Spleen (tissue), 11 donors: ENCODE data around the gene COX6A1. TPM values are rescaled to one million over a fixed set of nuclear protein-coding genes. Genes with fewer than 3 reads are reported as not detected.

Experiments used
- DNase-seq: peaks from one replicate; pipeline ENCODE4 v3.0.0-alpha.2; 2020
- H3K27ac ChIP-seq, 8 donors: fragments of 200-600 bp; sonication (generic) in 7 of 8; 1 replicate in 4 of 8; 2 replicates in 4 of 8; pipeline versions ENCODE4 v1.5.0 to v1.8.0; 2016 to 2021; ENCODE audit warnings: inconsistent platforms in 4 of 8, mild to moderate bottlenecking in 4 of 8, moderate library complexity in 1 of 8
- H3K27me3 ChIP-seq, 7 donors: fragments of 200-600 bp; sonication (generic) in 6 of 7; replicated peaks in 1 of 7; 1 replicate in 4 of 7; 2 replicates in 3 of 7; pipeline versions ENCODE4 v1.5.0 to v1.8.0; 2016 to 2021; ENCODE audit warnings: inconsistent platforms in 3 of 7, mild to moderate bottlenecking in 1 of 7
- H3K36me3 ChIP-seq, 6 donors: fragments of 200-600 bp; sonication (generic) in 5 of 6; 1 replicate in 4 of 6; 2 replicates in 2 of 6; pipeline versions ENCODE4 v1.5.0 to v1.8.0; 2016 to 2021; ENCODE audit warnings: inconsistent platforms in 2 of 6
- H3K4me1 ChIP-seq, 6 donors: fragments of 200-600 bp; sonication (generic) in 5 of 6; 1 replicate in 3 of 6; 2 replicates in 3 of 6; pipeline versions ENCODE4 v1.5.0 to v1.8.0; 2016 to 2021; ENCODE audit warnings: inconsistent platforms in 3 of 6
- H3K4me3 ChIP-seq, 8 donors: fragments of 200-600 bp; sonication (generic) in 7 of 8; 1 replicate in 4 of 8; 2 replicates in 4 of 8; pipeline versions ENCODE4 v1.5.0 to v1.8.0; 2016 to 2021; ENCODE audit warnings: inconsistent platforms in 4 of 8, mild to moderate bottlenecking in 4 of 8, moderate library complexity in 2 of 8
- H3K9me3 ChIP-seq, 8 donors: fragments of 200-600 bp; sonication (generic) in 7 of 8; 1 replicate in 4 of 8; 2 replicates in 4 of 8; pipeline versions ENCODE4 v1.5.0 to v1.8.0; 2016 to 2021; ENCODE audit warnings: inconsistent platforms in 4 of 8
- POLR2A ChIP-seq, 3 donors: fragments of 450-650 bp; IDR thresholded peaks; one replicate each; pipeline ENCODE4 v1.5.1; 2017; ENCODE audit warnings: antibody characterized with exemption in 3 of 3, mild to moderate bottlenecking in 1 of 3
- POLR2AphosphoS5 ChIP-seq, 3 donors: sonication (generic); formaldehyde crosslinking; IDR thresholded peaks; one replicate each; pipeline ENCODE4 v1.5.1; 2017; ENCODE audit warnings: antibody characterized with exemption in 3 of 3
- WGBS, 5 donors: extraction: QIAGEN DNeasy Blood & Tissue Kit in 3 of 5; methylation state at CpG; one replicate each; pipeline versions ENCODE4 v1.1.5 to v1.1.7; 2013 to 2018; 5-methylcytosine and 5-hydroxymethylcytosine counted together
- intact Hi-C: fragments of 100-400 bp; cut with DNase I; formaldehyde crosslinking; loops from one replicate; pipeline ENCODE4 v1.15.0; 2023; ENCODE audit warnings: low total_unique reads
- polyA plus RNA-seq, 3 donors: library from polyadenylated mRNA; stranded (reverse); fragments of 200-250 nt; gene quantifications; one replicate each; pipeline ENCODE4 v1.2.1, GENCODE V29; 2013
- total RNA-seq, 7 donors: library from RNA; depleted of rRNA in 3 of 7; stranded (reverse); fragments of >200 nt in 3 of 7; fragmentation: NEBNext Ultra II Directional in 4 of 7; extraction: Animal tissue kit (Norgen Biotek cat#: 25700) in 4 of 7; gene quantifications; one replicate each; pipeline versions ENCODE4 v1.1.0 to v1.2.1, GENCODE V29; 2016 to 2021
- TF ChIP-seq, protein P1 (sequence below), 11 experiments: fragments of 200-600 bp in 7 of 11; fragments of 450-650 bp in 4 of 11; sonication (generic) in 4 of 11; IDR thresholded peaks in 8 of 11; conservative IDR thresholded peaks in 3 of 11; 1 replicate in 7 of 11; 2 replicates in 4 of 11; pipeline versions ENCODE4 v1.4.0 to v1.8.0; 2016 to 2021; ENCODE audit warnings: antibody characterized with exemption in 11 of 11, inconsistent platforms in 4 of 11, mild to moderate bottlenecking in 1 of 11
- donor health status: healthy with polysubstance abuse.
- donor health status: DM: no; HTN: no; CAD: no; lungs with moderate emphysema.
- donor health status: DM: no; HTN: no; CAD: no.
- donor health status: Bipolar disorder and iron deficiency.
- donor health status: healthy.
- donor health status: DM: no; HTN: no; CAD: no.
- donor health status: DM: yes; HTN: yes; CAD: no.

The COX6A1 gene
- total and polyA plus RNA-seq, 10 donors: 182 to 551 (median 390) TPM

DNA sequence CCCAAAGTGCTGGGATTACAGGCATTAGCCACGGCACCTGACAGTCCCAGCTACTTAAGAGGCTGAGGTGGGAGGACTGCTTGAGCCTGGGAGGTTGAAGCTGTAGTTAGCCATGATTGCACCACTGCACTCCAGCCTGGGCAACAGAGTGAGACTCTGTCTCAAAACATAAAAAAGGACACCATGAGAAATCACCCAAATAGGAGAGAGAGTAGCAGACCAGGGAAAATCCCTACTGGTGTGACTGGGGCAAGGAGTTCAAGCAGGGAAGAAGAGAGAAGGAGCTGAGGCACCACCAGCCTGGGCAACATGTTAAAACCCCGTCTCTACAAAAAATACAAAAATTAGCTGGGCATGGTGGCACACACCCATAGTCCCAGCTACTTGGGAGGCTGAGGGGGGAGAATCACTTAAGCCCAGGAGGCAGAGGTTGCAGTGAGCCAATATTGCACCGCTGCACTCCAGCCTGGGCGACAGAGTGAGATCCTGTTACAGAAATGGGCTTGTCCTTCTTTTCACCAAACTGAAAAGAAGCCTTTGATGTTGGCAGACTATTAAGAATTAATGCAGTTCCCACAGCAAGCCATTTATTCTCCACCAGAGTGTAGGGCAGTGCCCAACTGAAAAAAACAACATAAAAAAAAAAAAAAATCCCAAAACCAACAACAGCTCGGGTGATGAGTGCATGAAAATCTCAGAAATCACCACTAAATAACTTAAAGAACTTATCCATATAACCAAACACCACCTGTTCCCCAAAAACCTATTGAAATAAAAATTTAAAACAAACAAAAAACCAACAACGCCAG is 36.1 kb downstream of the COX6A1 start:
- H3K4me3 ChIP-seq: no peak overlapping the region
- no peak for TF ChIP-seq POLR2A (IDR thresholded peaks at IDR 0.05)
- TF ChIP-seq, protein P1, sequence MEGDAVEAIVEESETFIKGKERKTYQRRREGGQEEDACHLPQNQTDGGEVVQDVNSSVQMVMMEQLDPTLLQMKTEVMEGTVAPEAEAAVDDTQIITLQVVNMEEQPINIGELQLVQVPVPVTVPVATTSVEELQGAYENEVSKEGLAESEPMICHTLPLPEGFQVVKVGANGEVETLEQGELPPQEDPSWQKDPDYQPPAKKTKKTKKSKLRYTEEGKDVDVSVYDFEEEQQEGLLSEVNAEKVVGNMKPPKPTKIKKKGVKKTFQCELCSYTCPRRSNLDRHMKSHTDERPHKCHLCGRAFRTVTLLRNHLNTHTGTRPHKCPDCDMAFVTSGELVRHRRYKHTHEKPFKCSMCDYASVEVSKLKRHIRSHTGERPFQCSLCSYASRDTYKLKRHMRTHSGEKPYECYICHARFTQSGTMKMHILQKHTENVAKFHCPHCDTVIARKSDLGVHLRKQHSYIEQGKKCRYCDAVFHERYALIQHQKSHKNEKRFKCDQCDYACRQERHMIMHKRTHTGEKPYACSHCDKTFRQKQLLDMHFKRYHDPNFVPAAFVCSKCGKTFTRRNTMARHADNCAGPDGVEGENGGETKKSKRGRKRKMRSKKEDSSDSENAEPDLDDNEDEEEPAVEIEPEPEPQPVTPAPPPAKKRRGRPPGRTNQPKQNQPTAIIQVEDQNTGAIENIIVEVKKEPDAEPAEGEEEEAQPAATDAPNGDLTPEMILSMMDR (IDR thresholded peaks at IDR 0.05 in 8 of 11, conservative IDR thresholded peaks at IDR 0.05 in 3 of 11): no peak
- no peak for TF ChIP-seq POLR2AphosphoS5 (IDR thresholded peaks at IDR 0.05)
- H3K27me3 ChIP-seq: no peaks in the 10 kb centered on the region
- peaks cover 4 to 57% (median 26%) of the 10 kb centered on the region in 6 donors for H3K4me1 ChIP-seq
- no peaks in the 10 kb centered on the region for H3K9me3 ChIP-seq
- H3K36me3 ChIP-seq: no peaks in the 10 kb centered on the region
- WGBS, 5 donors: 78 to 86% (median 82%) methylated on average over 6 of the region's 6 CpGs
- DNase-seq: no peak
- H3K27ac ChIP-seq: peak overlapping the region in 1 of 8 donors; percentile 22
- intact Hi-C loops: no loop called here

- TF ChIP-seq POLR2AphosphoS5 (IDR thresholded peaks at IDR 0.05) (peak in 1 of 3 donors; percentile 41), POLR2A (IDR thresholded peaks at IDR 0.05) (no peak)
- no peaks in the 10 kb centered on the region for H3K9me3 ChIP-seq
- H3K36me3 ChIP-seq: no peaks in the 10 kb centered on the region
- 5 to 28% (median 15%) methylated on average over 2 of the region's 2 CpGs for WGBS, 5 donors
- H3K4me3 ChIP-seq: no peak overlapping the region
- H3K27ac ChIP-seq: peak overlapping the region in 2 of 8 donors; percentile 3 to 22
- no peaks in the 10 kb centered on the region for H3K27me3 ChIP-seq
- H3K4me1 ChIP-seq: peaks cover 4 to 60% (median 26%) of the 10 kb centered on the region in 6 donors
- intact Hi-C loops: no loop called here
- no peak for DNase-seq
These were observed 36.7 kb downstream of the COX6A1 start for GRCh38 chr12:120474616-120474960.

- Histone ChIP-seq H3K27ac (no peak overlapping the region), H3K36me3 (no peaks in the 10 kb centered on the region), H3K4me3 (no peak overlapping the region), H3K4me1 (peaks cover 0 to 60% (median 22%) of the 10 kb centered on the region in 6 donors), H3K9me3 (no peaks in the 10 kb centered on the region), H3K27me3 (no peaks in the 10 kb centered on the region)
- no peak for DNase-seq
- intact Hi-C loops: no loop called here
- WGBS, 5 donors: 96 to 100% (median 98%) methylated on average over 1 of the region's 1 CpG
- TF ChIP-seq POLR2A (IDR thresholded peaks at IDR 0.05): no peak
- TF ChIP-seq POLR2AphosphoS5 (IDR thresholded peaks at IDR 0.05): no peak
- TF ChIP-seq, protein P1 (IDR thresholded peaks at IDR 0.05 in 8 of 11, conservative IDR thresholded peaks at IDR 0.05 in 3 of 11): no peak
These were observed 37.7 kb downstream of the COX6A1 start for GRCh38 chr12:120475643-120476042.

DNA sequence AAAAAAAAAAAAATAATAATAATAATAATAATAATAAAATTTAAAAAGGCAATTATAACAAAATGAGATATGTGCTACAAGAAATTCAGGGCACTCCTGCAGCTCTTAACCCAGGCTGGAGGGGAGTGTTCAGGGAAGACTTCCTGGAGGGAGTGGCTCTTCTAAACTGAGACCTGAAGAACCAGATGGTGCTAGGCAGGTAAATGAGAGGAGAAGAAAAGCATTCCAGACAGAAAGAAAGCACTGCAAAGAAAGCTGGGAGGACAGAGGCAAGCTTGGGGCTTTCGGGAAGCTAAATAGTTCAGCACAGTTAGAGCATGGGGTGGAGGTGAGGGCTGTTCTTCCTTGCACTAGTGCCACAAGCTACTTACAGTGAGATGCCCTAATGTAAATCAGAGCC is 41.5 kb downstream of the COX6A1 start:
- intact Hi-C loops: no loop called here

More for the DNA sequence above, 41.5 kb downstream of the COX6A1 start:
- H3K27me3 ChIP-seq: no peaks in the 10 kb centered on the region
- no peak for DNase-seq
- WGBS, 5 donors: 92 to 96% (median 95%) methylated on average over 1 of the region's 1 CpG
- no peak overlapping the region for H3K4me3 ChIP-seq
- H3K4me1 ChIP-seq: peaks cover 0 to 40% (median 9%) of the 10 kb centered on the region in 6 donors
- H3K27ac ChIP-seq: peak overlapping the region in 2 of 8 donors; percentile 63 to 72
- H3K36me3 ChIP-seq: peaks cover 0 to 10% (median 0%) of the 10 kb centered on the region in 6 donors
- no peaks in the 10 kb centered on the region for H3K9me3 ChIP-seq
- TF ChIP-seq POLR2A (IDR thresholded peaks at IDR 0.05) (no peak), POLR2AphosphoS5 (IDR thresholded peaks at IDR 0.05) (no peak)
- TF ChIP-seq, protein P1 (IDR thresholded peaks at IDR 0.05 in 8 of 11, conservative IDR thresholded peaks at IDR 0.05 in 3 of 11): no peak
